ENCODE measurements around the gene CRIM1. TPM values are rescaled to one million over a fixed set of nuclear protein-coding genes. Genes with fewer than 3 reads are reported as not detected.

The CRIM1 gene
- total RNA-seq, 1 donor from 2014 or later = 669 TPM

DNA sequence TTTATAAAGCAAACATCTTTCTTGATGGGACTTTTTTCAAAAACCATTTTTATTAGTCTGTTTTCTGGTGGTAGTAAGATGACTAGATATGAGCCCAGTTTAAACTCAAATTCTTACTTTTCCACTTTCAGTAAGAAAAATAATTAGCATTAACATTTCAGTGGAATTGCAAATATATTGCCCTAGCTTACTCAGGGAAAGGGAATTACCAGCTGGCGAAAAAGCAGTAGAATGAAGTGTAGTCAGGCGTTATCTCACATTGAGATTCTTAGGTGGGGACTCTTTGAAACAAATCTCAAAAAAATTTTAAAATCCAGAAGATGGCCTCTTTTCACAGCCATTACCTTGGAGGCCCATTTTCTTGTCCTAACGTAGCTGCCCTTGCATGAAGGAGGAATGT is 65.8 kb downstream of the CRIM1 start:
- DNase-seq (ENCODE audit: low read depth) = no peak

DNA sequence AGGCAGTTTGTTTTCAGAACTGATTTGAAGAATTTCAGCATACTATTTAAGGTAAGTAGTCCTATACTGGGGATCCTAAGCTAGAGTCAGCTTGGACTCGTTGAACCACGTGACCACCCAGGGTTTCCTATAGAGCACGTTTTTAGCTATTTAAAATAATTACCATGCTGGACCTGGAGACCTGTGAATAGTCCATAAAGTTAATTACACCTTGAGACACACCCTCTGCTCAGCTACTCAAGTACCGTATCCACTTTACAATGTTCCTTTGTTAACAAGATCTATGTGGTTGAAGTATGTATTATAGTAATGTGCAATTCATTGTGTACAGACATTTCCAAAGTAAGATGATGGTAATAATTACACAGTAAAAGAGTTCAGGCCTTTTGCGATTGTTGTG is 67.6 kb downstream of the CRIM1 start:
- DNase-seq (ENCODE audit: low read depth) = no peak

DNA sequence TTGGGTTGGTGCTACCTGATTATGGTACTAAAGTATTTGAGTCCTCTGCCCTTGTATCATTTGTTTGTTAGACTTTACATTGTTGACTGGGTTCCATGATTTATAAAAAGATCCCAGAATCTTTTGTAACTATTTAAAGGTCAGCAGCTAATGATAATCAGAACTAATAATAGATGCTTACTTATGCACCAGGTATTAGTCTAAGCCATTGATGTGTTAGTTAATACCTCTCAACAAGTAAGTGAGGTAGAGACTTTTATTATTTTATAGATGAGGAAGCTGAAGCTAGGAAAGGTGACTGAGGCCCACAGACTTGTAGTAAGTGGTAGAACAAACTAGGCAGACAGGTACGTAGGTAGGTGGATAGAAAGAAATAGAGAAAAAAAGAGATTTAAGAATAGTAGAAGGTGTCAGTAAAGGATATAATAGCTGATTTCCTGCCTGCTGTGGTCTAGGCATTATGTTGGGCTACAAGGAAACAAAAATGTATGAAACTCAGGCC is 68.1 kb downstream of the CRIM1 start:
- no peak for DNase-seq (ENCODE audit: low read depth)

DNA sequence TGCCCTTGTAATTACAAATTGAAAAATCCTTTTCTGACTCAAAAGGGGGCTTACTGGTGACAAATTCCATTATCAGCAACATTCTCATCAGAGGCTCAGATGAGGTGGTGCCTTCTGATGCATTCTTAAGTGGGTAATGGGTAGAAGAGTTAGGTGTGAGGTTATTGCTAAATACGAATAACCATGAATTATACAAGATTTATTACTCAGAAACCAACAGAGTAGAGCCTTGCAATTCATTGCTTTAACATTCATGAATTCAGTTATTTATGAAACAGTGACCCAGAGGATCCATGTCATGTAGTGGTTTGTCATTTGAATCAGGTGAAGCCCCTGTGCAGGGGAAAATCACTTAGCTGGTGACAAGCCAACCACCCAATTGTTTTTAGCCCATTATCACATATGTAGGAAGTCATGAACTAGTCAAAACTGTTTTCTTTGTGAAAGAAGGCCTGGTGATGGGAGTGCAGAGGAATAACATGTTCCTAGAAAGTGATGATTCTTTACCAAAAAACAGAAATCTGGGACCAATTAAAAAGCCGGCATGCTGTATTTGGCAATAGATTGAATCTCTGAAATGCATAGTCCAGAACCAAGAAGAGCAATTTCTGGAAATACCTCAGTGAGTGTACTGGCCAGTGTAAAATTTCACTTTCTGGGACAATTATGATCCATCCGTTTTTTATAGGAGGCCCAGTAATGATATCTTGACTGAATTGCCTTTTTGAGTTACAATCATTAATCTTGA is 70.2 kb downstream of the CRIM1 start:
- DNase-seq (ENCODE audit: low read depth) = no peak

DNA sequence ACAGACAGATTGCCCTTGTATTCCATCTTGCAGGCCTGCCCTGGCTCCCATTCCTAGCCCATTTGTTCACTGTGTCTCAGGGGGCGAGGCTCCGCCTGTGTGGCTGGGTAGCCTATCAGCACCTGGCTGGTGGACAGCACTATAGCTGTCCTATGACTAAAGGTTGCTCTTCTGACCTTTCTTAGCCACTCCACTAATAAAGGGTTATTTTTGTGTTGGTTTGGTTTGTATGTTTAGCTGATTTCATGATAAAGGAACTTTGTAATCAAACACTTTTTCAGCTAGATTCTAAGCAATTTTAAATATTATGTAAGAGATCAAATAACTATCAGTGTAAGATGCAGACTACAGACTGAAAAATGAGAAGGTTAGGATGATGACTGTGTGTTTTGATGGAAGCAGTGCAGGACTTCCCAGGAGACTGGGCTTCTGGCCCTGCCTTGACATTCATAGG is 72.2 kb downstream of the CRIM1 start:
- DNase-seq (ENCODE audit: low read depth) = no peak

DNA sequence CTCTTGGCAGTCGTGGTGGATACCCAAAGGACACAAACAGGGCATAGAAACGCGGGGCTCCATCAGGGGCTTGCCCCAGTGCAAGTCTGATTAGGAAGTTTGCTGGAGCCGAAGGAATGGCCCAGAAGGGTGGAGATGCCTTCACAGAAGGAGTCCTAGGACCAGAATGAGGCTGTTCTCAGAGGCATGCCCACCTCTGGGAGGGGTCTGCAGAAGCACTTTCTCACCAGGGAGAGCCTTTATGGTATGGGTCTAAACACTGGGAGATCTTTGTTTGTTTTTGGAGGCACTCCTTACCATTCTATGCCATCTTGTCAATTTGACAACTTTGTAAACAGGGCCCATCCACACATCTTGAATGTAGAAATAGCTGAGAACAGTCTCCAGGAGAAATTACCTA is 75.0 kb downstream of the CRIM1 start:
- DNase-seq (ENCODE audit: low read depth) = no peak

DNA sequence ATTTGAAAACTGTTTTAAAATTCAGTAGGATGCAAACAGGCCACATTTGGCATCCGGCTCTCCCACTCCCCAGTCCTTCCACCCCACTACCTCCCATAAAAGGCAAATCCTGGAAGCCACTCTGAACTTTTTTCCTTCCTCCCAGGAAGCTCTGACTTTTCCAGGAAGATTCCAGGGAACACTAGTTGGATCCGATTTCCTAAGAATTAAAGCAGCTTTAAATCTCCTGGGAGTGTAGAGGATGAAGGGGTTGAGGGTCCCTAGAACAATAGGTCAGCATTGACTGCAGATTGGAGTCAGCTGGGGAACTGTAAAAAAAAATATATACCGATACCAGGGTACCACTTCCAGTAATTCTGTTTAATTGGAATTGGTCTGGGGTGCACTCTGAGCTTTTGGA is 76.9 kb downstream of the CRIM1 start:
- no peak for DNase-seq (ENCODE audit: low read depth)

DNA sequence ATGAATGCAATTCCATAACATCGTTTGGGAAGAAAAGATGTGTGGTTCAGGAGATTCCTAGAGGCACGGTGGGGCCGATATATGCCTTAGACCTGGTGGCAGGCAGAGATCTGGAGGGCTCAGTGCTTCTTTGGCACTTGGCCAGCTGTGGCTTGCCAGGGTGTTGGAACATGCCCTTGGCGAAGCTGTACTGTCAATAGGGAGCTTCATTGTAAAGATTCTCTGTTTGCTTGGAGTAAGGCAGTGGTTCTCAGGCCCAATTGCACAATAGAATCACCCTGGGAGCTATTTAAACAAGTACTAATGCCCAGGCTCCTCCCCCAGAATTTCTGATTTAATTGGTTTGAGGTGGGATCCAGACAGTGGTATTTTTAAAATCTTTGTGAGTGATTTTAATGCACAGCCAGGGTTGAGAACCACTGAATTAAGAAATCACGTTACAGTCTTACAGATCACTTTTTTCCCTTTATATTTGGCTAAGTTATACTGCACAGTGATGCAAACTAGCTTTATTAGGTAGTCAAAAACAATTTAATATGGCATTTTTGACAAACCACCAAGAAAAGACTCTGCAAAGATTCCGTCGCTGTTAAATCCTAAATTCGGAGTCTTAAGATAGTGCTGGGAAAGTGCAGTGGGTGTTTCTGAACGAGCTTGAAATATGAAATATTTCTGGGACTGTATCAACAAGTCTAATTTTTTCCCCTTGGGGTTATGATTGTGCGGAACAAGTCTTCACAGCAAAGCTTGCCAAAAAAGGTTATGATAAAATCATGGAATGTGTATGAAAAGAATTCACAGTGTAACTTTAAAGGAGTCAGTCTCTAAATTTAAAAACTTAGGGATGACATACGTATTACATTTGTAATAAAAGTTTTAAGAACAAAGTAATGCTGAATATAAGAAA is 78.0 kb downstream of the CRIM1 start:
- DNase-seq (ENCODE audit: low read depth) = peak; percentile 46

DNA sequence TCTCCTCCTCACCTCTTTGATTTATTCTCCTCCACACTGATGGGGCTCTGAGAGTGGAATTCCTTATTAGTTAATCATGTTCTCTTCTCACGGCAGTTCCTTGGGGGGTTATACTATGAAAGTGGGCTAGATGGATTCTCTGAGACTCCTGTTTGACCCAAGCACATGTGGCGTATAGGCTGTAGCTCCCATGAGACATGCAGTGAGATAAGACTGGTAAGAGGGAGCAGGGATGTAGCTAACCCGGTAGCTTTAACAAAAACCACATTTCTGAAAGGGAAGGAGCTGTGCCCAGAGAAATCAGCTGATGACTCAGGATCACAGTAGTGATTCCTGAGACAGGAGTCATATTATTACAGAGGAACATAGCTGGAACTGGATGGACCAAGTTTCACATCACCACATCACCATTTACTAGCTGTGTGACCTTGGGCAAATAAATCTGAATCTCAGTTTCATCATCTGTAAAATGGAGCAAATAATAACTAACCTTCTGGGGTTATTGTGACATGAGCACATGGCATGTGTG is 82.9 kb downstream of the CRIM1 start:
- DNase-seq (ENCODE audit: low read depth) = peak; percentile 98

DNA sequence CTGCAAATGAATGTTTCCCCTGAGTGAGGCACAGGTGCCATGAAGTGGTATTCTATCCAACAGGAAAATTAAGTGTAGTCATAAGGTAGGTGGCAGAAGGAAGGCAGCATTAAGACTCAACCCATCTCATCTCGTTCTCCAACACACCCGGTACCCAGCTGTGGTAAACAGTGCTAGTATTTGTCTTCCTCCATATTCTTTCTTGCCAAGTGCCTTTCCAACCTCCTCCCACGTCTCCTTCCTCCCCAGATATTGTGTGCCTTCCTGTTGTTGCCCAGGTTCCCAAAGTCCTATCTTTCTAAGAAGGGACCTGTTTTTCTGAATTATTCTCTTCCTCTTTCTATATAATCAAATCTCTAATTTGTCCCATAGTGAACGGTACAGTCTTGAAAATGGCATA is 83.5 kb downstream of the CRIM1 start:
- no peak for DNase-seq (ENCODE audit: low read depth)

DNA sequence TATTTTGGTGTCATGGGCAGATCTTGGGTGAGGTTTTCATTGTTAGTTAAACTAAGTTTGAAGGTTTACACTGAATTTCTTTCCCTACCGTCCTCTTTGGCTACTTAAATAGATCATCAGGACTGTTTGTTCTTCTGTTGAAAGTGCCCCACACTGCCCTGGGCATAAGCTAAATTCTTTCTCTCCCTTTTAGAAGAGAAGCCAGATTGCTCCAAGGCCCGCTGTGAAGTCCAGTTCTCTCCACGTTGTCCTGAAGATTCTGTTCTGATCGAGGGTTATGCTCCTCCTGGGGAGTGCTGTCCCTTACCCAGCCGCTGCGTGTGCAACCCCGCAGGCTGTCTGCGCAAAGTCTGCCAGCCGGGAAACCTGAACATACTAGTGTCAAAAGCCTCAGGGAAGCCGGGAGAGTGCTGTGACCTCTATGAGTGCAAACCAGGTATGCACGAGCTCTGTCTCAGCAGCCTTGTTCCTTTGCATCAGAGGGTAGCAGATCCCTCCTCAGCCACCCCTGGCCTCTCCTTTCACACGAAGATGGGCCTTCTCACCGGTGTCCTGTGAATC is 85.6 kb downstream of the CRIM1 start:
- no peak for DNase-seq (ENCODE audit: low read depth)

DNA sequence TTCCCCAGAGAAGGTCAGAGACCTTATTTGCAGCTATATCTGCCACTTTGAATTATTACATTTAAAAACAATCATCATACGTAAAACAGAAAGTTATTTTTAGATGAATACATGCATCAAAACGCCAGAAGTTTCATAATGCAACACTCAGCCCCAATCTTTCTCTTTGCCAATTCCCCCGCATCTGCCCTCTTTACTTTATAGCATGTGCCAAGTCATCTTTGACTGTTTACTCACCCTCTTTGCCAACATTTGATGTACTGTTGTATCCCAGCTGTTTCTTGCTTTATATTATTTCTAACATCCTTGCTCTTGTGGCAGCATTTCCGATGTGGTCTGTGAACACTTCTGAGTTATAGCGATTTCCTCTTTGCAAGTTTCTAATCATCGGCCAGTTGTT is 86.2 kb downstream of the CRIM1 start:
- DNase-seq (ENCODE audit: low read depth) = no peak

DNA sequence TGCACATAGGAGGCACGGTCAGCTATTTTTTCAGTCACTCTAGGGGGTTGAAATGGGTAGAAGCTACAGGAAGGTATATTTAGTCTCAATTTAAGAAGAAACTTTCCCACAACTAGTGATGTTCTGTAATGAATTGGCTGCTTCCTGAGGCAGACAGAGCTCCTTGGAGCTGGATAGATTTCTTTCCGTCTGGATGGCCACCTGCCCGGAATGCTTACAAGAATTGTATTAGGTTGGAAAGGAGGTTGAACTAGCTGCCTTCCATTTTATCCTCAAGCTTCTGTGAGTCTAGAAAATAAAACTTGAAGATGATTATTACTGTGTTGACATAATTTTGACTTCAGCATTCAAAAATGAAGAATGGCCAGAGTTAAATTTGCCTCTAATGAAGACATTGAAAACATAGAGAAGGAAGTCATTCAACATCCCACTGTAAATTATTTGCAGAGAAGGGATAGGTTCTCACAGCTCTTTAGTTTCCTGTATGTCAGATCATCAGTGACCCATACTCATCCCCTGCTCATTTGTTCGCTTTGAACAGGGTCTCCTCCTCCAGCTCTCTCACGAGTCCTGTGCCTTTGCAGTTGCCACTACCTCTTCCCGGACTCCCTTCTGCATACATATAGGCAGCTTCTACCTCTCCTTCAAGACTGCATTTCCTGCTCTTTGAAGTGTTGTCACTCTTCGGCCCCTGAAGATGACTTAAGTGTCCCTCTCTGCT is 88.8 kb downstream of the CRIM1 start:
- DNase-seq (ENCODE audit: low read depth) = no peak

DNA sequence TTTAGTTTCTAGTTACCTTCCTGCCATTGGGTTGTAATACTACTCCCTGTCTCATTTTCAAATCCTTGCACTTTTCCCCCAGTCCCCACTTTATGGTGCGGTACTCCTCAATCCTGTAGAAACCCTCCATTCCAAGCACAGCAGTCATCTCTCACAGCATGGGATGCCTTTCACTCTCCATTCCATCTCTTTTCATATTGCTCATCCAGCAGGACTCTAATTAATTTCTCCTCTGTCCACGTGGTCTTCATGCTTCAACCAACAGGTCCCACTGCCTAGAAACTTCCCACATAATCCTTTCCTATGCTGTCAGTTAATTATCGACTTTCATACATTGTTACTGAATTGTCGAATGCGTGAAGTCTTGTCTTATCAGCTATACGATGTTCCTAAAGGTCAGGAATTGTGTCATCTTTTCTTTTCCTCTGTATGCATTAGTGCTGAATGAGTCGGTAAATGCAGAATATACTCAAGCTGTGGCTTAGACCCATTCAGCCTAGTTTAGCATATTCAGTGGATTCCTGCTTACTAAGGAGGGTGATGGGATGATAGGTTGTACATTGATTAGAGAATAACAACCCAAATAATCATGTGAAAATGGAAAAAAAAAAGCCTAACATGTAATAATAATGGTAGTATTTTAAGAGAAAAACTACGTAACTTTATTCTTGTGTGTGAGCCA is 89.7 kb downstream of the CRIM1 start:
- DNase-seq (ENCODE audit: low read depth) = peak; percentile 40

DNA sequence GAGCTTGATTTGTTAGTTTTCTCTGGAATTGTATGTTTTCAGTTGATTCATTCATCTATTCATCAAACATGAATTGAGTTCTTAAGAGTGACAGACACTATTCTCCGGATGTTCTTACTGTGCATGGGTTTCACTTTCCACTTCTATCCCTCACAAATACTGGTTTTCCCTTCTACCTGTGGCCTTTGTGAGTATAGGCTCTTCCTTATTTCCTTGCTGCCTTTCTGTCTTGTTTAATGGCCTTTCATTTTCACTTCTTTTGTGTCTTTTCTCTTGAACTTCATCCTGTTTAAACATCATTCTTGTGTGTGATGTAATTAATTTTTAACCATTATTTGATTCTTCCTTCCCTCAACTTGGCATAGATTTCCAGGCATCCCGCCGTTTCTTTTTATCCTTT is 90.7 kb downstream of the CRIM1 start:
- peak; percentile 35 for DNase-seq (ENCODE audit: low read depth)

DNA sequence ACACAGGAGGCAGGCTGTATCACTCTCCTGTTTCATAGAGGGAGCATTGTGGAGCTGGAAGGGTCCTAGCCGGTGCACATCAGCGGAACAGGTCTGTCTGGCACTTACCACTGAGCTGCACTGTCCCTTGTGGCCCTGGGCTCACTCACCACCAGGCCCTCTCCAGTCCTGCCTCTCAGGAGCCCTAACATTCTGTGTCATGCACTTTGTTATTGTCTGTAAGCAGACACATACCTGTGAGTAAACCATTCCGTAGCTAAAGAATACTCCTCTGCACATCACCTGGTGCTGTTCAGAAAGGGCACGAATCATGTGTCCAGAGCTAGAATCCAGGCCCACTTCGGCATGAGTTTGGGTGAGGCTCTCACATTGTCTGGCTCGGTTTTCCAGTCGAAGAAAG is 93.6 kb downstream of the CRIM1 start:
- DNase-seq (ENCODE audit: low read depth) = peak; percentile 36

DNA sequence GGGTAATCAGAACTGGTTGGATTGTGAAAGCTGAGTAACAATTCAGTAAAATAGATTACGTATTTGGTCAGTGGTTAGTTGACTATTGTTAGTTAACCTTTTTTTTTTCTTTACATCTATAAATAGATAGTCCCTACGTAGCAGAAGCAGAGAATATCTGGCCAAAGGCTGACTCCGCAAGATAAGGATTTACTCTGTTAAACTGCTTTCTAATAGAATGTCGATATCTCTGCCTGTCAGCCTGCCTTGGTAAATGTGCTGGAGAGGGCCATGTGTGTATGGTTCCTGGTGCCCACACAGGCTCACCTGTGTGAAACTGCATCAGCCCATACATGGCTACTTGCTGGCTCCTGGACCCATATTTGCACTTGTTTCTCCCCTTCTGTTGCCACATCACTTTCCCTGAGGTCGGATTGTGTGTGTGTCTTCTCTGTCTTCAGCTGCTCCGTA is 94.4 kb downstream of the CRIM1 start:
- DNase-seq (ENCODE audit: low read depth) = peak; percentile 83

DNA sequence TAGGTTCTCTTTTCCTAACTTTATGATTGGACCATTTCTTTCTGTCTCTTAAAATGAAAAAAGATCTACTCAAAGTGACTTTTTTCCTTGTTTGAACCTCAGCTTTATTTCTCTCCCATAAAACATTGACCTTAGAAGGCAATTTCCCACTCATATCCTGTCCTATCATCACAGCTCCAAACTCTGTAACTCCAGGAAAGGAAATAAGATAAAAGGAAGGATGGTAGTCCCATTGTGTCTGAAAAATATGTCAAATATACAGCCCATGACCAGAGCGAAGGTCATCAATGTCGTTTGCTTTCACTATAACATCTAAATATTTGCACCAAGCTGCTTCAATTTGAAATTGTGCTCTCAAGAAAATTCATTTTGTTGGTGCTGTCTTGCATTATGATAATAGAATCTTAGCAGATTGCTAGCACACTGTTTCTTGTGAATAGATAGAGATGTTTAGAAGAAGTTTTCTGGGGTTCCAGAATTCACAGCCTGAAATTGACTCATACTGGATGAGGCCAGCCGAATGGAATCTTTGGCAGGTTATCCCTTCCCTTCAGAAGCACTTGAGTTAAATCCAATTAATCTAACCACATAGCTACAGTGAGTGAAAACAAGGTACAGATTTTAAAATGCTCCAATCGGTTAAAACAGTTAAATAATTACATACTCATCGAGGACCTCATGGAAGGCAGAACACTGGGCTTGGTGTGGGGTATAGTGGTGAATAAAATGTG is 95.1 kb downstream of the CRIM1 start:
- peak; percentile 93 for DNase-seq (ENCODE audit: low read depth)

DNA sequence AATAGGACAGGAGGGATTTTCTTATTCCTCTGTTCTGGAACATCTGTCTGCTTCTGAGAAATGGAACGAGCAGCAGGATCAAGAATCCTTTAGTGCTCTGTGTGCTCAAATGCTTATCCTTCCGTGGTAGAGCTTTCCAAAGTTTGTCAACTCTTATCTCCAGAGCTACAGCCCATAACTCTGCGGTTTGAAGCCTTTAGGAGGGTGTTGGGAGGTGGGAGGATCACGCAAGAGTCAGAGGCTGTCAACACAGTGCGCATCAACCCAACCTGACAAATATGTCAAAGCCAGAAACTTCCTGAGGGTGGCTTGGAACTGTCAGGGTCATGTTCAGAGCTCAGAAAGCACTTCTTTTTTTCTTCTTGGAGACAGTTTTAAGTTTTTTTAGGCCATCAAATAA is 95.9 kb downstream of the CRIM1 start:
- DNase-seq (ENCODE audit: low read depth) = no peak

DNA sequence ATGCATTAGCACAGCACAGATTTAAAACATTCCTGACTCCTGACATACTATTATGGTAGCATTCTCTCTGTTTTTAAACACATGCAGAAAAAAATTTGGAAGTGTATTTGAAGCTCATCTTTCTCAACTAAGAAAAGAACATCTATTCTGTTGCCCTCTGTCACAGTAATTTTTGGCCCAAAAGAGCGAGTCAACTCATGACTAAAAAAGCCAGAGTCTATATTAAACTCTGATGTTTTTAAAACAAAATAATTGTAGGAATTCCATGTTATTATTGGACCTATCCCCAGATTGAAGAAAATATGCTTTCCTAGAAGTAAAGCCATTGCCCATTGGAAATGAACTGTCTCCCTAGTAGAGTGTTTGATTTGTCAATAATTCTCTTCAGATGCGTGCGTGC is 96.7 kb downstream of the CRIM1 start:
- no peak for DNase-seq (ENCODE audit: low read depth)

Measured in renal cortical epithelial cell (primary cell).